ENCODE measurements around the gene DCC. TPM values are rescaled to one million over a fixed set of nuclear protein-coding genes. Genes with fewer than 3 reads are reported as not detected.

Gene DCC
- polyA plus RNA-seq, 1 experiment: 0.15 TPM

GRCh38 chr18:52991246-52991645 is 651.2 kb downstream of the DCC start:
- POLR2A ChIA-PET: no interaction called here
- no peaks in the 10 kb centered on the region for H3K27me3 ChIP-seq (ENCODE audit: control insufficient read depth, insufficient read depth, low read length)
- no peak overlapping the region for H3K4me3 ChIP-seq (ENCODE audit: low read depth, low read length)
- CTCF ChIA-PET: no interaction called here
- H3K36me3 ChIP-seq (ENCODE audit: control insufficient read depth, insufficient read depth, low read length): no peaks in the 10 kb centered on the region
- no peak for TF ChIP-seq CTCF (IDR thresholded peaks at IDR 0.05; ENCODE audit: insufficient read depth, low read depth, low read length)
- no peak for DNase-seq (ENCODE audit: low read depth)

- no peak for DNase-seq (ENCODE audit: low read depth)
- Histone ChIP-seq H3K36me3 (ENCODE audit: control insufficient read depth, insufficient read depth, low read length) (no peaks in the 10 kb centered on the region), H3K27me3 (ENCODE audit: control insufficient read depth, insufficient read depth, low read length) (no peaks in the 10 kb centered on the region), H3K4me3 (ENCODE audit: low read depth, low read length) (no peak overlapping the region)
- TF ChIP-seq CTCF (IDR thresholded peaks at IDR 0.05; ENCODE audit: insufficient read depth, low read depth, low read length): no peak
- ChIA-PET CTCF (interaction anchor here (0.7 kb wide), 1 partner anchor 9 kb away, joined by 4 read pairs; no protein-coding TSS in a partner anchor), POLR2A (no interaction called here)
These were observed 652.0 kb downstream of the DCC start for GRCh38 chr18:52992041-52992440.

- no peak for TF ChIP-seq CTCF (IDR thresholded peaks at IDR 0.05; ENCODE audit: insufficient read depth, low read depth, low read length)
- H3K36me3 ChIP-seq (ENCODE audit: control insufficient read depth, insufficient read depth, low read length): no peaks in the 10 kb centered on the region
- CTCF ChIA-PET: interaction anchor here (0.6 kb wide), 1 partner anchor 526 kb away, joined by 3 read pairs; no protein-coding TSS in a partner anchor
- DNase-seq (ENCODE audit: low read depth): no peak
- H3K4me3 ChIP-seq (ENCODE audit: low read depth, low read length): no peak overlapping the region
- no peaks in the 10 kb centered on the region for H3K27me3 ChIP-seq (ENCODE audit: control insufficient read depth, insufficient read depth, low read length)
- POLR2A ChIA-PET: no interaction called here
These were observed 655.9 kb downstream of the DCC start for GRCh38 chr18:52995875-52996274.

GRCh38 chr18:52999633-53000032 is 659.6 kb downstream of the DCC start:
- Histone ChIP-seq H3K27me3 (ENCODE audit: control insufficient read depth, insufficient read depth, low read length) (no peaks in the 10 kb centered on the region), H3K36me3 (ENCODE audit: control insufficient read depth, insufficient read depth, low read length) (no peaks in the 10 kb centered on the region), H3K4me3 (ENCODE audit: low read depth, low read length) (no peak overlapping the region)
- ChIA-PET POLR2A (no interaction called here), CTCF (no interaction called here)
- DNase-seq (ENCODE audit: low read depth): no peak
- TF ChIP-seq CTCF (IDR thresholded peaks at IDR 0.05; ENCODE audit: insufficient read depth, low read depth, low read length): no peak

- H3K36me3 ChIP-seq (ENCODE audit: control insufficient read depth, insufficient read depth, low read length): no peaks in the 10 kb centered on the region
- H3K27me3 ChIP-seq (ENCODE audit: control insufficient read depth, insufficient read depth, low read length): no peaks in the 10 kb centered on the region
- no peak for DNase-seq (ENCODE audit: low read depth)
- POLR2A ChIA-PET: no interaction called here
- no peak for TF ChIP-seq CTCF (IDR thresholded peaks at IDR 0.05; ENCODE audit: insufficient read depth, low read depth, low read length)
- CTCF ChIA-PET: no interaction called here
- H3K4me3 ChIP-seq (ENCODE audit: low read depth, low read length): no peak overlapping the region
These were observed 664.8 kb downstream of the DCC start for GRCh38 chr18:53004798-53005197.
